ENCODE data around the gene TSC2.

TSC2 gene

GRCh38 chr16:2083876-2084780, 36.3 kb downstream of the TSC2 start:
- H3K27ac ChIP-seq: no peak overlapping the region
- TF ChIP-seq CTCF (conservative IDR thresholded peaks at IDR 0.05): no peak

GRCh38 chr16:2084895-2085625, 37.3 kb downstream of the TSC2 start:
- no peak for TF ChIP-seq CTCF (conservative IDR thresholded peaks at IDR 0.05)
- H3K27ac ChIP-seq: no peak overlapping the region

DNA sequence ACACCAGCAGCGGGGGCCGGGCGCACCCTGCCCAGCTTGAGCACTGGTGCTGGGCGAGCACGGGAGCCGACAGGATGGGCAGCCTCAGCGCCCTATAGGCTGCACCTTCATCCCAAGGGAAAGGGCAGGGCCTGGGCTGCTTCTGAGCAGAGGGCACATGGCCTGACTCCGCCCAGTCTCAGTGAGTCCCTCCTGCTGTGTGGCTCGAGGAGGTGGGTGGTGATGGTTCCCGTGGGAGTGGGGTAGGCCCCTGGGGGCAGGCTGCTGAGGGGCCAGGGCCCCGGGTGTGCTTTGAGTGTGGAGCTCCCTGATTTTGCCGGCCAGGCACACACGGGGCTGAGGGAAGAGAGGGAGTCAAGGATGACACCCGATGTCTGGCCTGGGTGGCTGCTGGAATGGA, 37.9 kb downstream of the TSC2 start:
- TF ChIP-seq CTCF (conservative IDR thresholded peaks at IDR 0.05): no peak
- H3K27ac ChIP-seq: no peak overlapping the region

- TF ChIP-seq CTCF (conservative IDR thresholded peaks at IDR 0.05): no peak
- H3K27ac ChIP-seq: no peak overlapping the region
These were observed 38.4 kb downstream of the TSC2 start for GRCh38 chr16:2086106-2086742.

DNA sequence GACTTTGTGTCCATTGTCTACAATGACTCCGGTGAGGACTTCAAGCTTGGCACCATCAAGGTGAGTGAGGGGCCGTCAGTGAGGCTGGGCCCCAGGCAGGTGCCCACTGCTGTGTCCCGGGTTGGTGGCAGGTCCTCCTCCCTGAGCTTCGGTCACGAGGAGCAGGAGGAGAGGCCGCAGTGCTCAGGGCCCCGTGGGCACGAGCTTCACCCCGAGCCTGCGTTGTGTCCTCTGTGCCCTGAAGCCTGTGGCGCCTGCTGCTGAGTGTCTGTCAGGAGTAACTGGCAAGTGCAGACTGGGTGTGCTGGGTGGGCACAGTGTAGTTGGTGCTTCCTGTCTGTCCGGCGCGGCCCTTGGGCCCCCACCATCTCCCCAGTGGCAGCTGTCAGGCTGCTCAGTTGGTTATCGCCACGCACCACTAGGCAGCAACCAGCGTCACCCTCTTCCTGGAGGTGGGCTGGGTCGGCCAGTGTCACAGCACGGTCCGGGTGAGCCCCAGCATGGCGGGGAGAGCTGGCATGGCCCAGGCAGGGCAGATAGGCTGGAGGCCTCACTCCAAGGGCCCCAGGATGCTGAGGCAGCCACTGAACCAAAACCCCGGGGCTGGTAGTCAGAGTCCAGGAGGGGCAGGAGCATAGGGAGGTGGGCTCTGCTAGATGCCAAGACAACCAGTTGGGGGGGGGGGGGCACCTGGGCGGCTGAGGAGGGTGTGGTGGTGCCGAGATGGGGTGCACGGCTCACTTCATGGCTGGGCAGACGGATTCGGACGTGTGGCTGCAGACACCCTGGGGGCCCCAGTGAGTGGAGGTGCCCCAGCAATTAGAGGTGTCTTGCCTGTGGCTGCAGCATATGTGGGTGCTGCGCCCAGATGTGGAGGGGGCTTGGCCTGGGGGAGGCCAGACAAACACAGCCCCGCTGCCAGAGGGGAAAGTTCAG, 39.3 kb downstream of the TSC2 start:
- no peak overlapping the region for H3K27ac ChIP-seq
- no peak for TF ChIP-seq CTCF (conservative IDR thresholded peaks at IDR 0.05)

GRCh38 chr16:2087748-2088631, 40.2 kb downstream of the TSC2 start:
- H3K27ac ChIP-seq: no peak overlapping the region

More at GRCh38 chr16:2087748-2088631, 40.2 kb downstream of the TSC2 start:
- no peak for TF ChIP-seq CTCF (conservative IDR thresholded peaks at IDR 0.05)
